ENCODE measurements around the gene ZBTB37. TPM values are rescaled to one million over a fixed set of nuclear protein-coding genes. Genes with fewer than 3 reads are reported as not detected.

The ZBTB37 gene
- total and polyA plus RNA-seq, 4 donors = 0.67 to 6.1 (median 3.3) TPM

GRCh38 chr1:173946380-173946921 lies 78.3 kb downstream of the ZBTB37 start:
- Histone ChIP-seq H3K36me3 (ENCODE audit: control insufficient read depth in 4 of 4, insufficient read depth in 3 of 4, low read depth in 1 of 4, low read length in 3 of 4) (peaks cover 10 to 54% (median 46%) of the 10 kb centered on the region in 4 donors), H3K27me3 (ENCODE audit: control insufficient read depth in 4 of 4, insufficient read depth in 4 of 4, low read length in 3 of 4) (no peaks in the 10 kb centered on the region), H3K4me1 (ENCODE audit: control insufficient read depth in 4 of 4, insufficient read depth in 4 of 4, low read length in 3 of 4) (peaks cover 0 to 3% (median 0%) of the 10 kb centered on the region in 4 donors), H3K9ac (ENCODE audit: low read depth in 1 of 2, low read length in 2 of 2) (no peak overlapping the region), H3K27ac (ENCODE audit: low read depth in 1 of 2, low read length in 2 of 2) (no peak overlapping the region), H3K4me3 (ENCODE audit: low read depth in 1 of 3, low read length in 3 of 3) (no peak overlapping the region), H3K9me3 (ENCODE audit: control insufficient read depth in 4 of 4, low read length in 3 of 4) (no peaks in the 10 kb centered on the region)
- no peak for DNase-seq (ENCODE audit: low spot score)
- TF ChIP-seq EGR1 (IDR thresholded peaks at IDR 0.05; ENCODE audit: low read depth in 2 of 2) (no peak), ATF3 (IDR thresholded peaks at IDR 0.05) (no peak), SP1 (IDR thresholded peaks at IDR 0.05) (no peak), HNF4A (conservative IDR thresholded peaks at IDR 0.05) (no peak), CTCF (IDR thresholded peaks at IDR 0.05; ENCODE audit: low read depth, low read length, missing input control) (no peak), RXRA (IDR thresholded peaks at IDR 0.05) (no peak), FOXA1 (IDR thresholded peaks at IDR 0.05) (no peak), ZBTB33 (IDR thresholded peaks at IDR 0.05) (no peak), NR2F2 (IDR thresholded peaks at IDR 0.05) (no peak), HNF4G (IDR thresholded peaks at IDR 0.05) (no peak), MAX (IDR thresholded peaks at IDR 0.05) (no peak), GABPA (IDR thresholded peaks at IDR 0.05 in 1 of 2, conservative IDR thresholded peaks at IDR 0.05 in 1 of 2) (no peak), REST (IDR thresholded peaks at IDR 0.05) (no peak), YY1 (IDR thresholded peaks at IDR 0.05) (no peak), FOXA2 (IDR thresholded peaks at IDR 0.05) (no peak), RAD21 (IDR thresholded peaks at IDR 0.05) (no peak), JUND (IDR thresholded peaks at IDR 0.05) (no peak), TAF1 (conservative IDR thresholded peaks at IDR 0.05) (no peak)
- 92% methylated on average over 4 of the region's 4 CpGs for WGBS
